ENCODE measurements around the gene HEBP2.
A peak's percentile ranks its signal among the peaks of the same experiment; 100 is the strongest.
"Not testable (repeated sequence)": the region's sequence is repeated elsewhere in the genome, so short reads cannot be mapped to it uniquely, and the experiment has no call there.

Gene HEBP2

DNA sequence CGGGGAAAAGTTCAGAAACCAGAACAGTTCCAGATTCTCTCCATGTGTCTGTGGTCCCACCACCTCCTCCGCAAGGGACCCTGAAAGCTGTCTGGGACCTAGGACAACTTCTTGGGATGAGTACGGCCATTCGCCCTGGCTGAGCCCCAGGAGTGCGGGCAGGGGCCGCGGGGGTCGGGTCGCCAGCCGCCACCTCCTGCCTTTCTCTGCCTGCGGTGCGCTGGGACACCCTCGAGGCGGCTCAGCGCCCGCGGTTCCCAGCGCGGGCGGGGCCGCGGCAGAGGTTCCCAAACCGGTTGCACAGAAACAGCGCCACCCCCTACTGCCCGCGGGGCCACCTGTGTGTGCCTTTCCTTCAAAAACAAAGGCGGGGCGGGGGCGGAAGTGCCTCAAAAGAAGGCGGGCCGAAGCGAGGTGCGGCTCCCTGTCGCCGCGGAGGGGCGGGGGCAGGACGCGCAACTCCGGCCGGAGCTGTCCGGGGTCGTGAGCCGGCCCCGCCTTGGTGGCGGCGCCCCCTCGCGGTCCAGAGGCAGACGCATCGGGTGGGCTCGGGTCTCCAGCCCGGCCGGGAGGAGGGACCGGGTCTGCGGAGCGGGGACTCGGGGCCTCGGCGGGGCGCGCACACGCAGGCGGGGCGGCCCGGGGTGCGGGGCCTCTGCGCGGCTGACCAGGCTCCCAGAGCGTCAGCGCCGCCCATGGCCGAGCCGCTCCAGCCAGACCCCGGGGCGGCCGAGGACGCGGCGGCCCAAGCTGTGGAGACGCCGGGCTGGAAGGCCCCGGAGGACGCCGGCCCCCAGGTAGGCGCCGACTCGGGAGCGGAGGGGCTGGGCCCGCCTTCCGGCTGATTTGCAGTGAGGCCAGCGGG is at the start of gene HEBP2:
Gene HEBP2 (plus strand): TSS at position 423 of the 865 bp plus-strand sequence. CDS start 273 bp downstream, at position 696.
- peak; percentile 93 for DNase-seq

GRCh38 chr6:138357928-138358327 is 46.1 kb upstream of the HEBP2 start:
- no peak for DNase-seq

DNA sequence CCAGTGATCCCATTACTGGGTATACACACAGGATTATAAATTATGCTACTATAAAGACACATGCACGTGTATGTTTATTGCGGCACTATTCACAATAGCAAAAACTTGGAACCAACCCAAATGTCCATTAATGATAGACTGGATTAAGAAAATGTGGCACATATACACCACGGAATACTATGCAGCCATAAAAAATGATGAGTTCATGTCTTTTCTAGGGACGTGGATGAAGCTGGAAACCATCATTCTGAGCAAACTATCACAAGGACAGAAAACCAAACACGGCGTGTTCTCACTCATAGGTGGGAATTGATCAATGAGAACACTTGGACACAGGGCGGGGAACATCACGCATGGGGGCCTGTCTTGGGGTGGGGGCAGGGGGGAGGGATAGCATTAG is 35.3 kb upstream of the HEBP2 start:
- DNase-seq: not testable (repeated sequence)

- DNase-seq: no peak
Measured at GRCh38 chr6:138370631-138371451, 33.2 kb upstream of the HEBP2 start.

DNA sequence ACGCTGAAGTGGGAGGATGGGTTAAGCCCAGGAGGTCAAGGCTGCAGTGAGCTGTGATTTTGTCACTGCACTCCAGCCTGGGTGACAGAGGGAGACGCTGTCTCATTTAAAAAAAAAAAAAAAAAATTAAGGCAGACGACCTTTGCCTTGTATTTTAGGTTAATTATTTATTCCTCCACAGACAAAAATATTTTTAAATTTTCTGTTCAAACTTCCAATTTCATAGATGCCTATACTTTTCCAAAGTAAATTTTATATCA is 32.6 kb upstream of the HEBP2 start:
- DNase-seq: no peak

GRCh38 chr6:138371720-138372119 is 32.3 kb upstream of the HEBP2 start:
- no peak for DNase-seq

- DNase-seq: no peak
Measured at GRCh38 chr6:138372711-138373463, 31.1 kb upstream of the HEBP2 start.

DNA sequence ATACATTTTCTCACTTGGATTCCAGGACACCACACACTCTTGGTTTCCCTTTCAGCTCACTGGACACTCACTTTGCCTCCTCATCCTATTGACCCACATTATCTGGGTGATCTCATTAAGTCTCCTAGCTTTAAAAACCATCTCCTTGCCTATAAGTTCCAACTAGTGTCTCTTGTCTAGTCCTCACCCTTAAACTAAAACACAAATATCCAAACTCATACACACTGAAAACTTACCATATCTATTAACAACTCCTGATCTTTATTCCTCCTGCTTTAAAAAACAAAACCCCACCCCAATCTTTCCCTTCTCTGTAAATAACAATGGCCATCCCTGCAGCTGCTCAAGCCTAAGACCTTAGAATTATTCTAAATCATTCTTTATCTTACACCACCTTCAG is 29.8 kb upstream of the HEBP2 start:
- DNase-seq: no peak

GRCh38 chr6:138374815-138375214 is 29.2 kb upstream of the HEBP2 start:
- DNase-seq: no peak

GRCh38 chr6:138377042-138377441 is 27.0 kb upstream of the HEBP2 start:
- DNase-seq: no peak

GRCh38 chr6:138377844-138378243 is 26.2 kb upstream of the HEBP2 start, which contains the start of gene SMIM28:
Gene SMIM28, plus strand, starts transcription at chr6:138377905. Its CDS starts 168 bp downstream, at chr6:138378073.
- DNase-seq: peak; percentile 65

- DNase-seq: no peak
Measured at GRCh38 chr6:138378463-138378862, 25.6 kb upstream of the HEBP2 start.

DNA sequence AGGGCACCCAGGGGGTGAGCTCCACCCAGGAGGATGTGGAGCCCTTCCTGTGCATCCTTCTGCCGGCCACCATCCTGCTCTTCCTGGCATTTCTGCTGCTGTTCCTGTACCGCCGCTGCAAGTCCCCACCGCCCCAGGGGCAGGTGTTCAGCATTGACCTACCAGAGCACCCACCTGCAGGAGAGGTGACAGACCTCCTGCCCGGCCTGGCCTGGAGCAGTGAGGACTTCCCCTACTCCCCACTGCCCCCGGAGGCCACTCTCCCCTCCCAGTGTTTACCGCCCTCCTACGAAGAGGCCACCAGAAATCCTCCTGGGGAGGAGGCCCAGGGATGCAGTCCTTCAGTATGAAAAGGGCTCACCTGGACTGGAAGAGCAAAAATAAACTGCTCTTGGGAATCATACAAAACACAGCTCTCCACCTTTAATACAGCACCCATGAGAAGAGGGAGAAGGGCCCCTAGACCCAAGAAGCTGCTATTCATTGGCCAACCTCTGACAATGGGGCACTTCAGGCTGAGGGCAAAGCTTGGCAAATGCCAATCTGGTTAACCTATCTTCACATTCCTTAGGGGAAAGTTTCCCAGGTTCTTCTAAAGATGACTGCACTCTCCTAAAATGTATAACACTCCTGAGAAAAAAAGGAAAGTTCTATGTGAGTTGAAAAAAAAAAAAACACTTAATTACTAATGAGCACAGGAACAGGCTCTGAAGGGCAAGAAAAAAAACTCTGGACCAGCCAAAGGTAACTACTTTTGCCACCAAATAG is 21.3 kb upstream of the HEBP2 start:
- DNase-seq: no peak

DNA sequence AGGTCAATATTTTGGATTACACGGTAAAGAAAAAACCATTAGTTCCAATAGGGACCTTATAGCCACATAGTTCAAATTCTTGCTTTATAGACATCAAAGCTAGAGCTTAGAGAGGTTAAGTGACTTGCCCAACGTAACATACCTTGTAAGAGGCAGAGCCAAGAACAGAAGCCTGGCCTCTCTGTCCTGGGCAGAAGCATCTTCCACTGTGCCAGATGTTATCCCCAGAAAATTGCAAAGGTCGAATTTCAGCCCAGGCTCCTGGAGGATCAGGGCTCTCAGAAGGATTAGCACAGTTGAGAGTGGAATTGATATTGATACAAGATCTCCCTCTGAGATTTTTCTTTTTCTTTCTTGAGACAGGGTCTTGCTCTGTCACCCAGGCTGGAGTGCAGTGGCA is 20.2 kb upstream of the HEBP2 start:
- no peak for DNase-seq

DNA sequence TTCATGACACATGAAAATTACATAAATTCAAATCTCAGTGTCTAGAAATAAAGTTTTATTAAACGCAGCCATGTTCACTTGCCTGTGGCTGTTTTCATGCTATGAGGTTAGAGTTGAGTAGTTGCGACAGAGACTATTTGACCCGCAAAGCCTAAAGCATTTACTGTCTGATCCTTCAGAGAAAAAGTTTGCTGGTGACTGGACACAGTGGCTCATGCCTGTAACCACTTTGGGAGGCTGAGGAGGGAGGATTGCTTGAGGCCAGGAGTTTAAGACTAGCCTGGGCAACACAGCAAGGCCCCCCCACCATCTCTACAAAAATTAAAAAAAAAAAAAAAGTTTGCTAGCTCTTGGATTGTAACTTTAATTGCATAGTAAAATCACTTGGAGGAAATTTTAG is 17.1 kb upstream of the HEBP2 start:
- DNase-seq: no peak

DNA sequence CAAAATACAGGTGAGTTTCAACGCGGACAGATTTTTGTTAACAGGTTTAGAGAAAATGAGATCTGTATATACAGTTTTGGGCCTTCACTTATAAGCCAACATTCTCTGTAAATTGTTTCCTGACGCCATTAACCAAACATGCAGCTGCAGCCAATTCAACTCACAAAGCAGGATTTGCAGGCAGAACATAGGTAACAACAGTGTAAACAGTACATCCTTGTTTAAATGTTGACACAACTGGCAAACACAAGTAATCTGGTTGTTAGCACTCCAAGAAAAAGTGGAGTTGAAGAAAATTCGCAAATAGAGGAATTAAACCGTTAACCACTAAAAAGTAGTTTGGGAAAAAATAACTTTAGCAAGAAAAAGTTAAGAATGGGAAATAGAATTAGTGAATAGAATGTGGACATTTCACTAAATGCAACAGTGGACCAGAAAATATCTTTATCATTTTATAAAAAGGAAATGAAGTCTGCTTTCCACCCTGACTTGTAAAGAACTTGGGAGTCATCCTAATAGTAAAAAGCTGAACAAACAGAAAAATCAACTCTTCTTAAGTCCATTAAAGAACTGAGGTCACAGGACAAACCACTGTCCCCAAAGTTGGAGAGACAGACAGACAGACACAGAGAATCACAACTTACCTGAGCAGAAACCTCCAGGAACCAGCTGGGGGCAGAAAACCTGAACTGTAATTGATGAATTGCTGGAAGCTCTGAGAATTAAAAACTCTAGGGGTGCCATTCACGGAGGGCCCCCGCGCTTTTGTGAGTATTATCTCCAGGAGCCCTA is 16.2 kb upstream of the HEBP2 start:
- DNase-seq: peak; percentile 26

DNA sequence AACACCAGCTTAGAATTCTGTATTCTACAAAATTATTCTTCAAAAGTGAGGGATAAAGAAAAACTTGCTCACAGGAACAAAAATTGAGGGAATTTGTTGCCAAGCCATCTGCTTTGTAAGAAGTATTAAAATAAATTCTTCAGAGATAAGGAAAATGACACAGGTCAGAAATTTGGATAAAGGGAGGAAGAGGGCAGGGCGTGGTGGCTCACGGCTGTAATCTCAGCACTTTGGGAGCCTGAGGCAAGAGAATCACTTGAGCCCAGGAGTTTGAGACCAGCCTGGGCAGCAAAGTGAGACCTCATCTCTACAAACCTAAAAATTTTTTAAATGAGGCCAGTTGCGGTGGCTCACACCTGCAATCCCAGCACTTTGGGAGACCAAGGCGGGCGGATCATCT is 14.5 kb upstream of the HEBP2 start:
- DNase-seq: no peak

DNA sequence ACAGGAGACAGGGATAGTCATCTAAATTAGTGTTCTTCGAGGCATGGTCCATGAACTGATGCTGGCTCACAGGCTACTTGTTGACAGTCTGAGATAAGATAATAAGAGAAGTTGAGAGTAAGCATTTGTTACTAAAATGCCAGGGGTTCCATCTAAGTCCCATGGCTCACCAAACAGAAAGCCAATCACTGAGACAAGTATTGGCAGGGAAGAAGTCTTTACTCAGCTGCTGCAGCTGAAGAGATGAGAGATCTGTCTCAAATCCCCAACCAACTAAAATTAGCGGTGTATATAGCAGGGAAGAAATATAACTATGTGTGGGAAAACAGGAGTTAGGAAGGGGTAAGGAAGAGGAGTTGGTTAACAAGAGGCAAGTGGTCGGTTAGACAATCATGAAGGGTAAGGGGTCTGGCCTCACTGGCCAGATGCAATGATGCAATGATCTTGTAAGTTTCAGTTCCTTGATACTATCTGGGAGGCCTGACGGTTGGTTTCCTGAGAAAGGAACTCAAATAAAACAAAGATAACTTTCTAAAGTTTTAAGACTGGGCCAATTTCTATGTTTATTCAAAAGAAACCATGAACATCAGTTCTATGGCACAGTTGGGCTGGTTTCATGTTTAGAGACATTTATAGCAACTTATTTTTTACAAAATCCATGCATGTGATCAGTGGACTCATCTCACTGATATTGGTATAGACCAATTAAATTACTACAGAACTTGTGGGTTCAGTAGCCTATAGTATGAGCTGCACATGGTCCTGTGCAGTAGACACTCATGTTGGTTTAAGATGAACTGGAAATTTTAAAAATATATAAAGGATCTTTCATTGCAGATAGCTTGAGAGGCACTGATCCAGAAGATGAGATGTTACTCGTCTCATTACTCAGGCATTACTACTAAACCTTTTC is 9.9 kb upstream of the HEBP2 start:
- no peak for DNase-seq

- DNase-seq: no peak
Measured at GRCh38 chr6:138396709-138397108, 7.3 kb upstream of the HEBP2 start.
